Hepatocyte (in vitro differentiated cells): Measurements from ENCODE around the gene TIAL1. TPM values are rescaled to one million over a fixed set of nuclear protein-coding genes. Genes with fewer than 3 reads are reported as not detected.

Source experiments
- DNase-seq: peaks from one replicate; pipeline ENCODE4 v3.0.0-alpha.2; 2016; ENCODE audit warnings: low spot score
- H2AFZ ChIP-seq: fragments of 200-600 bp; sonication (generic); 2 replicates; pipeline ENCODE4 v1.6.0; 2016; ENCODE audit warnings: antibody characterized with exemption, mild to moderate bottlenecking
- H3K27ac ChIP-seq: fragments of 200-600 bp; sonication (generic); 2 replicates; pipeline ENCODE4 v1.5.1; 2016; ENCODE audit warnings: mild to moderate bottlenecking
- H3K27me3 ChIP-seq: fragments of 200-600 bp; sonication (generic); 2 replicates; pipeline ENCODE4 v1.6.1; 2016
- H3K36me3 ChIP-seq: fragments of 200-600 bp; sonication (generic); replicated peaks from 2 replicates; pipeline ENCODE4 v1.5.1; 2016; ENCODE audit warnings: low read depth; ENCODE audit not compliant: insufficient read depth
- H3K4me1 ChIP-seq: fragments of 200-600 bp; sonication (generic); 2 replicates; pipeline ENCODE4 v1.5.1; 2016; ENCODE audit warnings: mild to moderate bottlenecking, moderate library complexity; ENCODE audit not compliant: insufficient read depth
- H3K4me2 ChIP-seq: fragments of 200-600 bp; sonication (generic); 2 replicates; pipeline ENCODE4 v1.6.0; 2016
- H3K4me3 ChIP-seq: fragments of 200-600 bp; sonication (generic); 2 replicates; pipeline ENCODE4 v1.5.1; 2016; ENCODE audit warnings: mild to moderate bottlenecking
- H3K79me2 ChIP-seq: fragments of 200-600 bp; sonication (generic); 2 replicates; pipeline ENCODE4 v1.6.0; 2017; ENCODE audit warnings: mild to moderate bottlenecking
- H3K9me2 ChIP-seq: fragments of 200-600 bp; sonication (generic); replicated peaks from 2 replicates; pipeline ENCODE4 v1.6.0; 2017; ENCODE audit warnings: mild to moderate bottlenecking; ENCODE audit not compliant: insufficient read depth
- H3K9me3 ChIP-seq: fragments of 200-600 bp; sonication (generic); 2 replicates; pipeline ENCODE4 v1.5.1; 2016; ENCODE audit warnings: low read depth, mild to moderate bottlenecking
- H4K20me1 ChIP-seq: fragments of 200-600 bp; sonication (generic); 2 replicates; pipeline ENCODE4 v1.6.0; 2016; ENCODE audit warnings: mild to moderate bottlenecking; ENCODE audit not compliant: insufficient read depth, poor library complexity, severe bottlenecking
- EZH2 ChIP-seq: fragments of 200-600 bp; sonication (generic); IDR thresholded peaks from 2 replicates; pipeline ENCODE4 v1.6.1; 2016; ENCODE audit warnings: antibody characterized with exemption, mild to moderate bottlenecking, borderline replicate concordance
- EZH2phosphoT487 ChIP-seq: fragments of 200-600 bp; sonication (generic); IDR thresholded peaks from one replicate; pipeline ENCODE4 v1.6.1; 2018; ENCODE audit warnings: antibody characterized with exemption, mild to moderate bottlenecking, low read depth, moderate library complexity; ENCODE audit not compliant: unreplicated experiment, severe bottlenecking
- WGBS: methylation state at CpG from one replicate; pipeline ENCODE4 v1.1.6; 2016; ENCODE audit warnings: low lambda C conversion rate; ENCODE audit errors: missing lambda C conversion rate; 5-methylcytosine and 5-hydroxymethylcytosine counted together
- polyA plus RNA-seq: library from polyadenylated mRNA; unstranded; fragments of >200 nt; fragmentation: Nextera tagmentation; extraction: Ambion mirVana; gene quantifications from 2 replicates; pipeline ENCODE4 v1.2.1, GENCODE V29; 2016
- total RNA-seq: library from RNA; depleted of rRNA; stranded (reverse); fragments of >200 nt; gene quantifications from 2 replicates; pipeline ENCODE4 v1.2.3, GENCODE V29; 2014
- TF ChIP-seq, protein P1 (sequence below): fragments of 200-600 bp; sonication (generic); IDR thresholded peaks from 2 replicates; pipeline ENCODE4 v1.5.1; 2016; ENCODE audit warnings: antibody characterized with exemption, mild to moderate bottlenecking; ENCODE audit not compliant: poor library complexity

TIAL1 gene
- total and polyA plus RNA-seq, 2 experiments from 2014 or later, result 36.4 to 74.4 TPM

- H3K4me1 ChIP-seq, result peaks cover 18% of the 10 kb centered on the region
- H3K4me2 ChIP-seq, result no peak overlapping the region
- no peak overlapping the region for H3K4me3 ChIP-seq
- no peaks in the 10 kb centered on the region for H4K20me1 ChIP-seq
- DNase-seq, result no peak
- no peak overlapping the region for H2AFZ ChIP-seq
- no peaks in the 10 kb centered on the region for H3K79me2 ChIP-seq
- H3K27me3 ChIP-seq, result peaks cover 46% of the 10 kb centered on the region
- H3K36me3 ChIP-seq, result no peaks in the 10 kb centered on the region
- H3K9me3 ChIP-seq, result no peaks in the 10 kb centered on the region
- TF ChIP-seq EZH2, result no peak
- TF ChIP-seq, protein P1, sequence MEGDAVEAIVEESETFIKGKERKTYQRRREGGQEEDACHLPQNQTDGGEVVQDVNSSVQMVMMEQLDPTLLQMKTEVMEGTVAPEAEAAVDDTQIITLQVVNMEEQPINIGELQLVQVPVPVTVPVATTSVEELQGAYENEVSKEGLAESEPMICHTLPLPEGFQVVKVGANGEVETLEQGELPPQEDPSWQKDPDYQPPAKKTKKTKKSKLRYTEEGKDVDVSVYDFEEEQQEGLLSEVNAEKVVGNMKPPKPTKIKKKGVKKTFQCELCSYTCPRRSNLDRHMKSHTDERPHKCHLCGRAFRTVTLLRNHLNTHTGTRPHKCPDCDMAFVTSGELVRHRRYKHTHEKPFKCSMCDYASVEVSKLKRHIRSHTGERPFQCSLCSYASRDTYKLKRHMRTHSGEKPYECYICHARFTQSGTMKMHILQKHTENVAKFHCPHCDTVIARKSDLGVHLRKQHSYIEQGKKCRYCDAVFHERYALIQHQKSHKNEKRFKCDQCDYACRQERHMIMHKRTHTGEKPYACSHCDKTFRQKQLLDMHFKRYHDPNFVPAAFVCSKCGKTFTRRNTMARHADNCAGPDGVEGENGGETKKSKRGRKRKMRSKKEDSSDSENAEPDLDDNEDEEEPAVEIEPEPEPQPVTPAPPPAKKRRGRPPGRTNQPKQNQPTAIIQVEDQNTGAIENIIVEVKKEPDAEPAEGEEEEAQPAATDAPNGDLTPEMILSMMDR, result no peak
- TF ChIP-seq EZH2phosphoT487, result no peak
- no peak overlapping the region for H3K27ac ChIP-seq
- 94% methylated on average over 4 of the region's 4 CpGs for WGBS
- no peaks in the 10 kb centered on the region for H3K9me2 ChIP-seq
These were observed 56.7 kb downstream of the TIAL1 start for GRCh38 chr10:119540038-119540437.

- Histone ChIP-seq H4K20me1 (no peaks in the 10 kb centered on the region), H3K4me3 (no peak overlapping the region), H3K4me1 (peaks cover 18% of the 10 kb centered on the region), H3K79me2 (no peaks in the 10 kb centered on the region), H3K9me3 (no peaks in the 10 kb centered on the region), H3K4me2 (no peak overlapping the region), H3K27ac (no peak overlapping the region), H3K9me2 (no peaks in the 10 kb centered on the region), H3K36me3 (no peaks in the 10 kb centered on the region), H2AFZ (no peak overlapping the region), H3K27me3 (peaks cover 41% of the 10 kb centered on the region)
- 68% methylated on average over 9 of the region's 9 CpGs for WGBS
- no peak for TF ChIP-seq EZH2
- no peak for TF ChIP-seq EZH2phosphoT487
- TF ChIP-seq, protein P1, result no peak
- DNase-seq, result no peak
These were observed 57.4 kb downstream of the TIAL1 start for GRCh38 chr10:119539359-119539825.

GRCh38 chr10:119538632-119539358 is 58.0 kb downstream of the TIAL1 start:
- H3K27ac ChIP-seq, result no peak overlapping the region
- no peaks in the 10 kb centered on the region for H4K20me1 ChIP-seq
- no peaks in the 10 kb centered on the region for H3K9me3 ChIP-seq
- H2AFZ ChIP-seq, result no peak overlapping the region
- no peak for DNase-seq
- no peak overlapping the region for H3K4me2 ChIP-seq
- peaks cover 15% of the 10 kb centered on the region for H3K4me1 ChIP-seq
- peaks cover 35% of the 10 kb centered on the region for H3K27me3 ChIP-seq
- H3K4me3 ChIP-seq, result no peak overlapping the region
- no peaks in the 10 kb centered on the region for H3K9me2 ChIP-seq
- no peaks in the 10 kb centered on the region for H3K36me3 ChIP-seq
- no peaks in the 10 kb centered on the region for H3K79me2 ChIP-seq
- 64% methylated on average over 9 of the region's 9 CpGs for WGBS
- TF ChIP-seq EZH2 (no peak), EZH2phosphoT487 (no peak)
- TF ChIP-seq, protein P1, result no peak
